Measurements from ENCODE around the gene DIDO1.

DIDO1 gene

GRCh38 chr20:62926229-62927127 lies at the start of gene DIDO1:
DIDO1 (minus strand) TSS chr20:62926505.
- in situ Hi-C loops (cut with MboI; ENCODE audit: low sequenced_read_pairs) = no loop called here

- in situ Hi-C loops (cut with MboI; ENCODE audit: low sequenced_read_pairs) = no loop called here
Observed at GRCh38 chr20:62975251-62975760, 49.0 kb upstream of the DIDO1 start.

GRCh38 chr20:62972845-62973745 lies 46.8 kb upstream of the DIDO1 start:
- in situ Hi-C loops (cut with MboI; ENCODE audit: low sequenced_read_pairs) = no loop called here

GRCh38 chr20:62971950-62972844 lies 45.9 kb upstream of the DIDO1 start:
- in situ Hi-C loops (cut with MboI; ENCODE audit: low sequenced_read_pairs) = no loop called here

- in situ Hi-C loops (cut with MboI; ENCODE audit: low sequenced_read_pairs) = no loop called here
Observed at GRCh38 chr20:62971211-62971949, 45.1 kb upstream of the DIDO1 start.

GRCh38 chr20:62970307-62971210 lies 44.3 kb upstream of the DIDO1 start:
- in situ Hi-C loops (cut with MboI; ENCODE audit: low sequenced_read_pairs) = no loop called here

GRCh38 chr20:62969939-62970306 lies 43.6 kb upstream of the DIDO1 start:
- in situ Hi-C loops (cut with MboI; ENCODE audit: low sequenced_read_pairs) = no loop called here

GRCh38 chr20:62969179-62969760 lies 43.0 kb upstream of the DIDO1 start:
- in situ Hi-C loops (cut with MboI; ENCODE audit: low sequenced_read_pairs) = no loop called here

- in situ Hi-C loops (cut with MboI; ENCODE audit: low sequenced_read_pairs) = no loop called here
Observed at GRCh38 chr20:62968378-62969178, 42.3 kb upstream of the DIDO1 start.

GRCh38 chr20:62967628-62968351 lies 41.5 kb upstream of the DIDO1 start:
- in situ Hi-C loops (cut with MboI; ENCODE audit: low sequenced_read_pairs) = no loop called here

- in situ Hi-C loops (cut with MboI; ENCODE audit: low sequenced_read_pairs) = no loop called here
Observed at GRCh38 chr20:62967149-62967501, 40.8 kb upstream of the DIDO1 start.

- in situ Hi-C loops (cut with MboI; ENCODE audit: low sequenced_read_pairs) = no loop called here
Observed at GRCh38 chr20:62966212-62967148, 40.2 kb upstream of the DIDO1 start.

GRCh38 chr20:62965363-62965771 lies 39.1 kb upstream of the DIDO1 start:
- in situ Hi-C loops (cut with MboI; ENCODE audit: low sequenced_read_pairs) = no loop called here

GRCh38 chr20:62964700-62965099 lies 38.4 kb upstream of the DIDO1 start:
- in situ Hi-C loops (cut with MboI; ENCODE audit: low sequenced_read_pairs) = no loop called here

GRCh38 chr20:62963614-62964397 lies 37.5 kb upstream of the DIDO1 start:
- in situ Hi-C loops (cut with MboI; ENCODE audit: low sequenced_read_pairs) = no loop called here
